ENCODE data around the gene B9D2. TPM values are rescaled to one million over a fixed set of nuclear protein-coding genes. Genes with fewer than 3 reads are reported as not detected.

The B9D2 gene
- total and polyA plus RNA-seq, 2 of the 4 experiments (the other 2 are of a cell fraction), result 6.1 to 9.7 TPM

GRCh38 chr19:41319500-41320184 is 44.3 kb downstream of the B9D2 start:
- no peak overlapping the region for H2AK9ac ChIP-seq (replicated peaks; ENCODE audit: low read depth, low read length, poor library complexity)
- H3K36me3 ChIP-seq (ENCODE audit: control insufficient read depth, insufficient read depth, low read length), result peaks cover 53% of the 10 kb centered on the region
- peaks cover 23% of the 10 kb centered on the region for H3K9me1 ChIP-seq (ENCODE audit: insufficient read depth, low read length)
- DNase-seq, result no peak
- H3K9ac ChIP-seq (ENCODE audit: low read depth, low read length), result no peak overlapping the region
- no peak overlapping the region for H3K4me3 ChIP-seq (ENCODE audit: insufficient read depth, low read depth, low read length)
- in situ Hi-C loops (cut with MboI; ENCODE audit: low sequenced_read_pairs), result no loop called here
- no peak for ATAC-seq (ENCODE audit: low read depth)
- peaks cover 54% of the 10 kb centered on the region for H4K20me1 ChIP-seq (ENCODE audit: insufficient read depth, low read length)
- no peaks in the 10 kb centered on the region for H3K9me3 ChIP-seq (ENCODE audit: control insufficient read depth, insufficient read depth, low read length)
- ChIA-PET CTCF (no interaction called here), POLR2A (ENCODE audit: unreplicated experiment) (no interaction called here)
- dilution Hi-C loops (cut with HindIII; ENCODE audit: low sequenced_read_pairs, unreplicated experiment), result no loop called here
- intact Hi-C loops (cut with micrococcal nuclease), result no loop called here
- no peak overlapping the region for H3K4me2 ChIP-seq (ENCODE audit: low read depth, low read length)
- no peak overlapping the region for H2BK15ac ChIP-seq (ENCODE audit: low read depth, low read length)
- H2BK20ac ChIP-seq (ENCODE audit: low read depth, low read length), result no peak overlapping the region
- no peak overlapping the region for H4K8ac ChIP-seq (ENCODE audit: low read depth in 2 of 2, low read length in 2 of 2)
- no peak for TF ChIP-seq MXI1 (IDR thresholded peaks at IDR 0.05; ENCODE audit: borderline replicate concordance, low read depth, low read length)
- TF ChIP-seq, protein P1, sequence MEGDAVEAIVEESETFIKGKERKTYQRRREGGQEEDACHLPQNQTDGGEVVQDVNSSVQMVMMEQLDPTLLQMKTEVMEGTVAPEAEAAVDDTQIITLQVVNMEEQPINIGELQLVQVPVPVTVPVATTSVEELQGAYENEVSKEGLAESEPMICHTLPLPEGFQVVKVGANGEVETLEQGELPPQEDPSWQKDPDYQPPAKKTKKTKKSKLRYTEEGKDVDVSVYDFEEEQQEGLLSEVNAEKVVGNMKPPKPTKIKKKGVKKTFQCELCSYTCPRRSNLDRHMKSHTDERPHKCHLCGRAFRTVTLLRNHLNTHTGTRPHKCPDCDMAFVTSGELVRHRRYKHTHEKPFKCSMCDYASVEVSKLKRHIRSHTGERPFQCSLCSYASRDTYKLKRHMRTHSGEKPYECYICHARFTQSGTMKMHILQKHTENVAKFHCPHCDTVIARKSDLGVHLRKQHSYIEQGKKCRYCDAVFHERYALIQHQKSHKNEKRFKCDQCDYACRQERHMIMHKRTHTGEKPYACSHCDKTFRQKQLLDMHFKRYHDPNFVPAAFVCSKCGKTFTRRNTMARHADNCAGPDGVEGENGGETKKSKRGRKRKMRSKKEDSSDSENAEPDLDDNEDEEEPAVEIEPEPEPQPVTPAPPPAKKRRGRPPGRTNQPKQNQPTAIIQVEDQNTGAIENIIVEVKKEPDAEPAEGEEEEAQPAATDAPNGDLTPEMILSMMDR (conservative IDR thresholded peaks at IDR 0.05; ENCODE audit: low read depth, low read length), result no peak
- no peak overlapping the region for H3K56ac ChIP-seq (ENCODE audit: extremely low read depth, insufficient read depth, low read length)
- no peak overlapping the region for H4K91ac ChIP-seq (ENCODE audit: insufficient read depth, low read depth, low read length)
- H3K23ac ChIP-seq (ENCODE audit: low read depth, low read length), result no peak overlapping the region
- BruUV-seq (replicated peaks), result no TSS peak
- H3K27me3 ChIP-seq (ENCODE audit: control insufficient read depth, insufficient read depth, low read length), result no peaks in the 10 kb centered on the region
- H3K4me1 ChIP-seq (ENCODE audit: control insufficient read depth, insufficient read depth, low read length), result peaks cover 28% of the 10 kb centered on the region
- no peak overlapping the region for H2AK5ac ChIP-seq (ENCODE audit: low read depth, low read length)
- no peak overlapping the region for H4K5ac ChIP-seq (ENCODE audit: low read depth, low read length)
- H2BK120ac ChIP-seq (ENCODE audit: low read depth, low read length), result no peak overlapping the region
- H3K14ac ChIP-seq (replicated peaks; ENCODE audit: low read depth, low read length), result no peak overlapping the region
- no peak overlapping the region for H3K18ac ChIP-seq (ENCODE audit: low read depth, low read length)
- H3K4ac ChIP-seq (ENCODE audit: low read depth, low read length), result no peak overlapping the region
- H2AFZ ChIP-seq (replicated peaks; ENCODE audit: low read length, poor library complexity), result no peak overlapping the region
- H3K79me1 ChIP-seq (ENCODE audit: low read depth in 1 of 2, low read length in 2 of 2), result peaks cover 18 to 68% of the 10 kb centered on the region in 2 experiments
- 90% methylated on average over 7 of the region's 20 CpGs; no CpG with 5 or more reads in 1 of the 2 experiments for WGBS, 2 experiments (ENCODE audit: extremely low coverage in 2 of 2, insufficient read length in 1 of 2)
- no peak overlapping the region for H2BK5ac ChIP-seq (ENCODE audit: low read depth, low read length, poor library complexity, severe bottlenecking)
- no peak overlapping the region for H3K27ac ChIP-seq (ENCODE audit: insufficient read depth, low read length)

Measured in IMR-90 (cell line).